CD4-positive, alpha-beta T cell treated with Interleukin-17A for 1 hour (primary cell): ENCODE results near the gene COX6A2.
"Not testable (repeated sequence)": the region's sequence is repeated elsewhere in the genome, so short reads cannot be mapped to it uniquely, and the experiment has no call there.

Source experiments
- DNase-seq: peaks from one replicate; pipeline ENCODE4 v3.0.0-alpha.2; 2020

Gene COX6A2

GRCh38 chr16:31461921-31462804 lies 34.0 kb upstream of the COX6A2 start:
- DNase-seq, result no peak

GRCh38 chr16:31461201-31461920 lies 33.2 kb upstream of the COX6A2 start:
- no peak for DNase-seq

DNA sequence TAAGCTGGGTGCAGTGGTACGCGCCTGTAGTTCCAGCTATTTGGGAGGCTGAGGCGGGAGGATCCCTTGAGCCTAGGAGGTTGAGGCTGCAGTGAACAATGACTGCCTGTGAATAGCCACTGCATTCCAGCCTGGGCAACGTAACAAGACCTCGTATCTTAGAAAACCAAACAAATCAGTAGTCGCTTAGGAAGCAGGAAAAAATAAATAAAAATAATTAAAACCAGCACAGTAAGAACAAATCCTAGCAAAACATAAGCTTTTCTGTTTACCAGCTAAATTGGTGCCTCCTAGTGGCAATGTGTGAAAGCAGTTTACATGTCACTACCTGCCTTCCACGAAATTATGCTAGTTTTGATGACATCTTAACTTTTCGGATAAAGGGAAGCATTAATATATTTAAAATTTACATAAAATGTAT lies 32.4 kb upstream of the COX6A2 start:
- peak; percentile 70 for DNase-seq

GRCh38 chr16:31459687-31460581 lies 31.8 kb upstream of the COX6A2 start:
- peak; percentile 99 for DNase-seq

DNA sequence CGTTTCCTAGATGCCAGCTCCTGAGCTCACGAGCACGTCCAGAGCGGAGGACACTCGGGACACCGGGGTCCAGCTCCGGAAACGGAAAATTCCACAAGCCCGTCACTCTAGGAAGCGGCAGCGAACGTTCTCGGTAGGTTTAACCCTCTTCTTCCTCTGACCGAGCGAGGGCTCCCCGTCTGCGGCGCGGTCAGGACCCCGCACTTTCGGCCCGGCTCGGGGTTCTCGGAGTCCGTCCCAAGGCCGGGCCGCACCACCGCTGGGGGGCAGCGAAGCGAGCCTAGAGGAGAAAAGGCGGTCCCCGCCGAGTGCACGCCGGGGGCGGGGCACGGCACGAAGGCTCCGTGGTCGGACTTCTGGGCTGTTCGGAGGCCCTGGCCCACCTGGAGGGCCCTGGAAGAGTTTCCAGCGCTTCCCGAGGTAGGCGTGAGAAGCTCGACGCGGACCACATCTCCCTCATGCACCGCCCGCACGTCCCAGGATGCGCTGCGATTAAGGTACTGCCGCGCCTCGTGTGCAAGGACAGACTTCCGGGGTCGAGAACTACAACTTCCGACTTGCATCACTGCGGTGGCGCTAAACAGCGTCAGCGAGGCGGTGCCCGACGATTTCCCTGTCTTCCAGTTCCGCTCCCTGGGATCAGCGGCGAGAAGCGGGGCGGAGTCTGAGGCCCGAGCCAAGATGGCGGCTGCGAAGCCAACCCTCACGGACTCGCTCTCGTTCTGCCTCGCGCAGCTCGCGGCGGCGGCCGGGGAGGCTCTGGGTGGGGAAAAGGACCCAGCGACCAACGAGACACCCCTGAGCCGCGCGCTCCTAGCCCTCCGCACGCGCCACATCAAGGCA lies 30.9 kb upstream of the COX6A2 start, which contains the start of gene ARMC5:
Gene ARMC5 (plus strand): TSS at position 658 of the 843 bp plus-strand sequence. CDS start 24 bp downstream, at position 682.
- peak; percentile 98 for DNase-seq

GRCh38 chr16:31458073-31458843 lies 30.1 kb upstream of the COX6A2 start:
- DNase-seq, result peak; percentile 71

GRCh38 chr16:31456988-31457360 lies 28.8 kb upstream of the COX6A2 start:
- no peak for DNase-seq

GRCh38 chr16:31455601-31456314 lies 27.6 kb upstream of the COX6A2 start:
- peak; percentile 39 for DNase-seq

GRCh38 chr16:31453255-31454204 lies 25.4 kb upstream of the COX6A2 start:
- DNase-seq, result no peak

- no peak for DNase-seq
Measured at GRCh38 chr16:31452631-31453106, 24.5 kb upstream of the COX6A2 start.

DNA sequence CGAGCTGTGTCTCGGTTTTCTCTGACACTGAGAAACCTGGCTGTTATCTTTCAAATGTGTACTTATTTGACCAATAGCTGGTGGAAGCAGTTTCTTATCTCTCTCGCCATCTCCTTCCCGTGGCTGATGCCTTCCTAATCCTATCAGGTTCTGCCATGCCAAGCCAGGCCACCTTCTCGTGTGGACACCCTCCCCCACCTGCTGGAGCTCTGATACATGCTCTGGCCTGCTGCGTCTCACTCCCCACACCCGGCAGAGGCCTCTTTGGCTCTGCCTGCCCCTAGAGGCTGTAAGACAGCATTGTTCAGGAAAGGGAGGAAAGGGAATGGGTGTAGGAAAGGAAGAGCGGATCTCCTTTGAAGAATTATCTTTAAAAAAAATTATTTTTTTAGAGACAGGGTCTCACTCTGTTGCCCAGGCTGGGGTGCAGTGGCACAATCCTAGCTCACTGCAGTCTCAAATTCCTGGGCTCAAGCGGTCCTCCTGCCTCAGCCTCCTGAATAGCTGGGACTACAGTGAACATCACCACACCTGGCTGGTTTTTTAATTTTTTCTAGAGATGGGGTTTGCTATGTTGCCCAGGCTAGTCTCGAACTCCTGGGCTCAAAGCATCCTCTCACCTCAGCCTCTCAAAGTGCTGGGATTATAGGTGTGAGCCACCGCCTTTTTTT lies 23.7 kb upstream of the COX6A2 start:
- no peak for DNase-seq

- no peak for DNase-seq
Measured at GRCh38 chr16:31451201-31451600, 23.0 kb upstream of the COX6A2 start.

- not testable (repeated sequence) for DNase-seq
Measured at GRCh38 chr16:31445931-31446330, 17.8 kb upstream of the COX6A2 start.

DNA sequence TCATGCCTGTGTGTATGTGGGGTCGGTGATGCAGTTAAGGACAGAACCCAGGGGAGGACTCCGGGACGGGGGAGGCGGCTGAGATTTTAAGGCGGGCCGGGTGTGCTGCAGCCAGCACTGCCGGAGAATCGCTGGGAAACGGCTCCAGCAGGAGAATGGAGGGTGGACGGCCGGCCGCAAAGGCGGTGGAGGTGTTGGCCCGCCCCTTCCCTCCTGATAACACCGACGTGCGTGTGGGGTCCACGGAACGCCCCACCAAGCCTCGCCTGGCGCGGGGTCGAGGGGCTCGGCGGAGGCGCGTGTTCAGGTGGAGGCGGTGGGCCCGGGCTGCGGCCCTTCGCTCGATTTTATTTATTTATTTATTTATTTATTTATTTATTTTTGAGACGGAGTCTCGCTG lies 13.8 kb upstream of the COX6A2 start:
- DNase-seq, result no peak

DNA sequence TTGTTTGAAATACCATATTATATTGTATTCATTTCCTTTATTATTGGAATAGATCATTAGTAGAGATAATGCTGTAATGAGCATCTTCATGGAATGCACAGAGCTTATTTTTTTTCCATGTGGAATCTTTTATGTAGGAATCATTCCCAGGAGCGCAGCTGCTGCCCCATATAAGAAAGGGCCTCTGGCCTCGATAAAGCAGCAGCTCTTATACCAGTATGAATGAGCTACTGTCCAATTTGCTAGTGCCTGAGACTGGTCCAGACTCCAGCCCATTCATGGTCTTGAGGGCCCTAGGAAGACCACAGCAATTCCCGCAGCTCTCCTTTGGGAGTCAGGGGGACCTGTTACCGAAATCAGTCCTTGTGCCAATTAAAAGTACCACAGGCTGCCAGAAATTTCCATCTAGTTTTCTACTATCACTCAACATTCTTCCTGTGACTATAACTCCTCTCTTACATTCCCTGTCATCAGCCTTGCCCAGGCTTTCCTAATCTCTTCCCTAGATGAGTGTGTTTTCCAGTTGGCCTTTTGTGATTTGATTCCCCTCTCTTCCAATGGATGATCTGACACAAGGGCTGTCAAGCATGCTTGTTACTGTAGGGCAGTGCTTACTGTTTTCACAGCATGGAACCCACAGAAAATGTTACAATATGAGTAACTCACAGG lies 12.5 kb upstream of the COX6A2 start:
- no peak for DNase-seq

- DNase-seq, result no peak
Measured at GRCh38 chr16:31439519-31439918, 11.4 kb upstream of the COX6A2 start.

GRCh38 chr16:31439023-31439422 lies 10.9 kb upstream of the COX6A2 start:
- DNase-seq, result not testable (repeated sequence)

DNA sequence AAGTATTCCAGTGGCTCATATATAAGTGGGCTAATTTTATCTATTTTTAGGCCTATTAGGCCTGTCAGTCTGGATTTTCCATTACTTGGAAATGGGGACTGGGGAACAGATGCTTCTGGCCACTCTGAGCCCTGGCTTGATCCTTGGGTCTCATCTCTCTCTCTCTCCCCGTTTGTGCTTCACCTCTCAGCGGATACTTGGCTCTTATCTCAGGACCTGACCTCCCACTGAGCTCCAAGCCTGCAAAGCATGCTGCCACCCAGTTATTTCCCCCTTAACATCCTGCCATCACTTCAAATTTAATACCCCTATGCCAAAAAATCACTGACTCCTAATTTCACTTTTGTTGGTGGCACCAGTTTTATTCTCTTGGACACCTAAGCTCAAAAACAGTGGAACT lies 10.3 kb upstream of the COX6A2 start:
- DNase-seq, result no peak
